HG03060 (cell line): ENCODE measurements around the gene PALD1.
"Not testable (repeated sequence)": the region's sequence is repeated elsewhere in the genome, so short reads cannot be mapped to it uniquely, and the experiment has no call there.

ENCODE experiments used
- ATAC-seq: cut with Tn5 transposase; IDR thresholded peaks from one replicate; pipeline ENCODE4 v1.9.1; 2021; ENCODE audit warnings: low read depth, moderate number of reproducible peaks; ENCODE audit not compliant: unreplicated experiment

PALD1 gene

DNA sequence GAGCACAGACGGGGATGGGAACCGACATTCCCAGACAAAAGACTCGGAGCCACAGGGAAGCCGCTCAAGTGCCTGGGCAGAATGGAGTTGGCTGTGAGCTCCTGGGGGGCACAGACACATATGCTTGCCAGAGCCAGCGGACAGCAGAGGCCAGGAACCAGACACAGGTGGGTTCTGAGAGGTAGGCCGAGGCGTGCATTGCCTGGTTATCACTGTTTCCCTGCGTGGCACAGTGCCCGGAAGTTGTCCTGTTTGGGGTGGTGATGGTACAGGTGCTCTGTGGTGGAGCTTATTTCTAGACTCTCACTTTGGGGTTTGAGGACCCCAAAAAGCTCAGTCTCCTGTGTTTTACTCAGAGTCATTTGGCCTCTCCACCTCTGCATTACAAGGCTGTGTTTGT lies 2.5 kb downstream of the PALD1 start:
- ATAC-seq, result no peak

- no peak for ATAC-seq
Observed at GRCh38 chr10:70481831-70482530, 3.4 kb downstream of the PALD1 start.

GRCh38 chr10:70482982-70483760 lies 4.6 kb downstream of the PALD1 start:
- ATAC-seq, result no peak

DNA sequence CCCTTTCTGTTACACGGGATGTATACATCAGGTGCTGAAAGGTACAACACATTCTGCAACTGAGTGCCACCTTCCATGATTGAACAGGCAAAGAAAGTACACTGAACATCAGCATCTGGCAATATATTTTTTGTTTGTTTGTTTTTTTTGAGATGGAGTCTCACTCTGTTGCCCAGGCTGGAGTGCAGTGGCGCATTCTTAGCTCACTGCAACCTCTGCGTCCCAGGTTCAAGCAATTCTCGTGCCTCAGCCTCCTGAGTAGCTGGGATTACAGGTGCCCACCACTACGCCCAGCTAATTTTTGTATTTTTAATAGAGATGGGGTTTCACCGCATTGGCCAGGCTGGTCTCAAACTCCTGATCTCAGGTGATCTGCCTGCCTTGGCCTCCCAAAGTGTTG lies 5.3 kb downstream of the PALD1 start:
- ATAC-seq, result not testable (repeated sequence)

GRCh38 chr10:70487824-70488223 lies 9.3 kb downstream of the PALD1 start:
- no peak for ATAC-seq

DNA sequence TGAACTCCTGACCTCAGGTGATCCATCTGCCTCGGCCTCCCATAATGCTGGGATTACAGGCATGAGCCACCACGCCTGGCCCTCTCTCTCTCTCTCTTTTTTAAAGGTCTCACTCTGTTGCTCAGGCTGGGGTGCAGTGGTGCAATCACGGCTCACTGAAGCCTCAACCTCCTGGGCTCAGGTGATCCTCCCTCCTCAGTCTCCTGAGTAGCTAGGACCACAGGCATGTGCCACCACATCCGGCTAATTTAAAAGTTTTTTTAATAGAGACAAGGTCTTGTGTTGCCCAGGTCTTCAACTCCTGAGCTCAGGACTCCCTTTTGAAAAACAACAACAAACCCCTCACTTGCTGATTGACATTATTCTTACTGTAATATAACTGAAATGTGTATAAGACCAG lies 11.6 kb downstream of the PALD1 start:
- no peak for ATAC-seq

DNA sequence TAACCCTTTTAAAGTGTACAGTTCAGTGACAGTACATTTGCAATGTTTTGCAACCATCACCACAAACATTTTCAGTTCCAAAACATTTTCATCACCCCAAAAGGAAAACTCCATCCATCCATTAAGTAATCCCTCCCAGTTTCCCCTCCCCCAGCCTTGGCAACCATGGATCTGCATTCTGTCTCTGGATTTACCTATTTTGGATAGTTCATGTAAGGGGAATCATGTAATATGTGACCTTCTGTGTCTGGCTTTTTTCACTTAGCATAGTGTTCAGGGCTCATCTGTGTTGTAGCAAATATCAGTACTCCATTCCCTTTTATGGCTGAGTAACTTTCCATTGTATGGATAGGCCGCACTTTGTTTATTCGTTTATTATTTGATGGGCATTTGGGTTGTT lies 13.0 kb downstream of the PALD1 start:
- no peak for ATAC-seq

GRCh38 chr10:70492786-70493659 lies 14.5 kb downstream of the PALD1 start:
- ATAC-seq, result no peak

- peak; percentile 39 for ATAC-seq
Observed at GRCh38 chr10:70493660-70494234, 15.2 kb downstream of the PALD1 start.

GRCh38 chr10:70494536-70494935 lies 16.0 kb downstream of the PALD1 start:
- no peak for ATAC-seq

- no peak for ATAC-seq
Observed at GRCh38 chr10:70494966-70495365, 16.4 kb downstream of the PALD1 start.

DNA sequence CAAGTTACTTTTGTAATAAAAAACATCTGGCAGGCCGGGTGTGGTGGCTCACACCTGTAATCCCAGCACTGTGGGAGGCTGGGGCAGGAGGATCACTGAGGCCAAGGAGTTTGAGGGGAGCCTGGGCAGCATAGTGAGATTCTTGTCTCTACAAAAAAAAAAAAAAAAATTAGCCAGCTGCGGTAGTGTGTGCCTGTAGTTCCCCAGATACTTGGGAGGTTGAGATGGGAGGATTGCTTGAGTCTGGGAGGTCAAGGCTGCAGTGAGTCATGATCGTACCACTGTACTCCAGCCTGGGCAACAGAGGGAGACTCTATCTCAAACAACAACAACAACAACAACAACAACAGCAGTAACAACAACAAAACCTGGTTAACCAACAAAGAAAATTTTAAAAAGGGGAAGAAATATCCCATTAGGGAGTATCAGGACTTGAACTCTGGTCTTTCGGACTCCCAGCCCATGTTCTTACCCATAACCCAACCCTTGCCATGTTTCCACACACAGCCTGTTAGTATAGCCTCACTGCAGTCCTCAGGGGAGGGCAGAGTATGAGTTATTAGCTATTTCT lies 17.2 kb downstream of the PALD1 start:
- ATAC-seq, result no peak

DNA sequence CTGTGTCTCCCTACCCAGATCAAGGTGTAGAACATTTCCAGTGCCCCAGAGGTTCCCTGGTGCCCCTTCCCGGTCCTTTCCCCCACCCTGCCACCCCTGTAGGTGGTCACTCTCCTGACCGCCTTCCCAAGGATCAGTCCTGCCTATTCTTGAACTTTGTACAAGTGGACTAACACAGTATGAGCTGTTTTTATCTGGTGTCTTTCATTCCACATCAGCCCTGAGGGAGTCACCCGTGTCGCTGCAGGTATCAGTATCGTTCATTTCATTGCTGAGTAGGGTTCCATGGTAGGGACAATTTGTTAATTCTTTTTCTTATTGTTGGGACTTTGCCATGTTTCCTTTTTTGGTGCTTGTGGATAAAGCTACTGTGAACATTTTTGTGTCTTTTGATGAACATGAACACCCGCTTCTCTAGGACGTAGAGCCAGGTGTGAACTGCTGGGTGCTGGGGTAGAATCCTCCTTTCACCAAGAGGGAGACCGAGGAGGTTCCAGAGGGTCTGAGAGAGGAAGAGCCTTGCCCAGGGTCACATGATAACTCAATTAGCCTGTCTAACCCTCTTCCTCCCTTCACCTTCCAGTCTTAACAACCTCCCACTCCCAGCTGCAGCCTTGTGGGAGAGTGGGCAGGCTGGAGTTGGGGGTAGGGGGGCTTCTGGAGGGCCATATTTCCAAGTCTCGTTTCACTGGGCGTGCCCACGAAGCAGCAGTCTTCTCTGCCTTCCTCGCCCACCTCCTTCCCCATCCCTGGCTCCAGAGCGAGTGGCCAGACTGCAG lies 18.0 kb downstream of the PALD1 start:
- ATAC-seq, result no peak

DNA sequence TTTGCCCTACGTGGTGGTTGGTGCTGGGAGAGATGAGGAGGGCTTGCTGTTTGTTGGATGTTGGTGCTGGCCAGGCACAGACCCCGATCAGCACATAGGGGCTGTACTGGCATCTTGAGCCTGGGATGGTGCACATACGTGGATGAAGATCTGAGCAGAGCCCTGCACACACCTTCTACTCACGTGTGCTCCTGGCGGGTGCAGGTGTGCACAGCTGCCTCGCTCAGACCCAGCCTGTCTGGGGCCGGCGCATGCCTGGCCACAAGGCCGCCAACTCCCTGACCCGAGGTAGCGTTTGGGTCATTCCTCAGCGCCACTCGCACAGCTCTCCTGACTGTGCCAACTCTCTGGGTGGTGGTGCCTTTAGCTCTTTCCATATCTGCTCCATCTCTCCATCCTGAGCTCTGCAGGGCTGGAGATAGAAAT lies 18.6 kb downstream of the PALD1 start:
- ATAC-seq, result no peak

GRCh38 chr10:70498970-70499835 lies 20.6 kb downstream of the PALD1 start:
- ATAC-seq, result no peak

DNA sequence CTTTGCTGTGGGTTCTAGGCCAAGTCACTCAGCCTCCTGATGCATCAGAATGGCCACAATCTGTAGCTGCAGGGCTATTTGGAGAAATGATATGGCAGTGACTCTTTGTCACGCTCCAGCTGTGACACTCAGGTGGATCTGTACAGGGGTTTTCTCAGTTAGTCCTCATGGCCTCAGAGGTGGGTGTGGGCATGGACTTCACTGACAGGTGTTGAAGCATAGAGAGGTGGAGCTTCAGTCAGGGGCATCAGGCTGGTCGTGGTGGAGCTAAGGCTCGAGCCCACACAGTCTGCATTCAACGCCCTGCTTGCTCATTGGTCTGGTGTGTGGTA lies 21.2 kb downstream of the PALD1 start:
- ATAC-seq, result peak; percentile 63

- no peak for ATAC-seq
Observed at GRCh38 chr10:70500368-70500767, 21.8 kb downstream of the PALD1 start.

GRCh38 chr10:70500812-70501301 lies 22.3 kb downstream of the PALD1 start:
- ATAC-seq, result no peak

- ATAC-seq, result no peak
Observed at GRCh38 chr10:70502406-70502805, 23.8 kb downstream of the PALD1 start.
